Keratinocyte (primary cell): ENCODE measurements around the gene FOXJ1.

ENCODE experiments used
- CTCF ChIP-seq, 3 experiments: IDR thresholded peaks in 1 of 3; conservative IDR thresholded peaks in 1 of 3; optimal IDR thresholded peaks in 1 of 3; 2 replicates in 2 of 3; 3 replicates in 1 of 3; pipeline versions ENCODE3 to v1.5.1; 2011; ENCODE audit warnings: low read length in 3 of 3, mild to moderate bottlenecking in 3 of 3, moderate library complexity in 2 of 3, control low read depth in 1 of 3, inconsistent platforms in 1 of 3; ENCODE audit not compliant: insufficient read depth in 2 of 3; ENCODE audit errors: extremely low read depth in 1 of 3
- EZH2 ChIP-seq: IDR thresholded peaks from one replicate; pipeline ENCODE4 v1.6.1; 2012; ENCODE audit warnings: inconsistent platforms, mild to moderate bottlenecking, low read length, moderate library complexity

- TF ChIP-seq CTCF (optimal IDR thresholded peaks at IDR 0.05 in 1 of 3, IDR thresholded peaks at IDR 0.05 in 1 of 3, conservative IDR thresholded peaks at IDR 0.05 in 1 of 3; ENCODE audit: extremely low read depth in 1 of 3, insufficient read depth in 2 of 3, low read length in 3 of 3), result no peak
- TF ChIP-seq EZH2, result no peak
Observed at GRCh38 chr17:76088868-76089576, 52.0 kb downstream of the FOXJ1 start.
